Lower lobe of right lung (tissue), 2 donors: ENCODE measurements around the gene ADCY3. TPM values are rescaled to one million over a fixed set of nuclear protein-coding genes. Genes with fewer than 3 reads are reported as not detected.

Experiments
- ATAC-seq, 2 donors: fragments of 200-7000 bp; cut with Tn5 transposase; one replicate each; pipeline ENCODE4 v1.9.1; 2020 to 2022; ENCODE audit warnings: mild to moderate bottlenecking in 2 of 2, moderate library complexity in 2 of 2
- DNase-seq: peaks from one replicate; pipeline ENCODE4 v3.0.0-alpha.2; 2020
- H3K27ac ChIP-seq: fragments of 200-600 bp; one replicate; pipeline ENCODE4 v1.8.0; 2022
- H3K27me3 ChIP-seq: fragments of 200-600 bp; one replicate; pipeline ENCODE4 v1.8.0; 2022; ENCODE audit warnings: low read depth
- H3K36me3 ChIP-seq: fragments of 200-600 bp; one replicate; pipeline ENCODE4 v1.8.0; 2022; ENCODE audit warnings: mild to moderate bottlenecking
- H3K4me1 ChIP-seq: fragments of 200-600 bp; one replicate; pipeline ENCODE4 v1.8.0; 2022
- H3K4me3 ChIP-seq: fragments of 200-600 bp; one replicate; pipeline ENCODE4 v1.8.0; 2022; ENCODE audit warnings: mild to moderate bottlenecking
- H3K9me3 ChIP-seq: fragments of 200-600 bp; one replicate; pipeline ENCODE4 v1.8.0; 2022
- intact Hi-C: fragments of 100-400 bp; cut with DNase I; formaldehyde crosslinking; loops from one replicate; pipeline ENCODE4 v1.11.0; 2022
- total RNA-seq: library from RNA; stranded (reverse); fragmentation: NEBNext Ultra II Directional; extraction: Animal tissue kit (Norgen Biotek cat#: 25700); gene quantifications from one replicate; pipeline ENCODE4 v1.2.1, GENCODE V29; 2021
- TF ChIP-seq, protein P1 (sequence below): fragments of 200-600 bp; IDR thresholded peaks from one replicate; pipeline ENCODE4 v1.8.0; 2022; ENCODE audit warnings: antibody characterized with exemption, mild to moderate bottlenecking
- donor health status: DM: no; HTN: yes; CAD: no; lungs with severe emphysema.

Gene ADCY3
- total RNA-seq, 1 donor from 2014 or later, result 36.1 TPM

DNA sequence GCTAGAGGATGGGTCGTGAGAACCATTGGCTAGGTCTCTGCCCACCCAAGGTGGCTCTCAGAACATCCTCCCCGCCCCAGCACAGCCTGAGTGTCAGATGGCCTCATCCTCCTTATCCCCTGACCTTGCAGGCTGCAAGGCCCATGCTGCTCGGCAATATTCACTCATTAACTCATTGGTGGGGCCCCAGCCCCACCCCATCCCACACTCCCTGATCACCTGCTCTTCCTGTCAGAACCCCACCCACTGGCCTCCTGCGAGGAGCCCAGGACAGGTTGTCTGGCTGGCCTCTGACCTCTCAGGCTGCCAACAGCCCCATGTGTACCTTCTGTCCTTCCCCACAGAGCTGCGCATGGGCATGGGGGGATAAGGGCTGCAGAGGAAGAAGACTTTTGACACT lies 5.3 kb downstream of the ADCY3 start:
- DNase-seq, result no peak
- no peak overlapping the region for H3K4me3 ChIP-seq

GRCh38 chr2:24913911-24914310 lies 6.1 kb downstream of the ADCY3 start:
- no peaks in the 10 kb centered on the region for H3K27me3 ChIP-seq
- H3K9me3 ChIP-seq, result no peaks in the 10 kb centered on the region
- ATAC-seq (no peak), DNase-seq (no peak)
- peaks cover 6% of the 10 kb centered on the region for H3K4me1 ChIP-seq
- TF ChIP-seq, protein P1, sequence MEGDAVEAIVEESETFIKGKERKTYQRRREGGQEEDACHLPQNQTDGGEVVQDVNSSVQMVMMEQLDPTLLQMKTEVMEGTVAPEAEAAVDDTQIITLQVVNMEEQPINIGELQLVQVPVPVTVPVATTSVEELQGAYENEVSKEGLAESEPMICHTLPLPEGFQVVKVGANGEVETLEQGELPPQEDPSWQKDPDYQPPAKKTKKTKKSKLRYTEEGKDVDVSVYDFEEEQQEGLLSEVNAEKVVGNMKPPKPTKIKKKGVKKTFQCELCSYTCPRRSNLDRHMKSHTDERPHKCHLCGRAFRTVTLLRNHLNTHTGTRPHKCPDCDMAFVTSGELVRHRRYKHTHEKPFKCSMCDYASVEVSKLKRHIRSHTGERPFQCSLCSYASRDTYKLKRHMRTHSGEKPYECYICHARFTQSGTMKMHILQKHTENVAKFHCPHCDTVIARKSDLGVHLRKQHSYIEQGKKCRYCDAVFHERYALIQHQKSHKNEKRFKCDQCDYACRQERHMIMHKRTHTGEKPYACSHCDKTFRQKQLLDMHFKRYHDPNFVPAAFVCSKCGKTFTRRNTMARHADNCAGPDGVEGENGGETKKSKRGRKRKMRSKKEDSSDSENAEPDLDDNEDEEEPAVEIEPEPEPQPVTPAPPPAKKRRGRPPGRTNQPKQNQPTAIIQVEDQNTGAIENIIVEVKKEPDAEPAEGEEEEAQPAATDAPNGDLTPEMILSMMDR, result no peak
- no peak overlapping the region for H3K4me3 ChIP-seq
- no peak overlapping the region for H3K27ac ChIP-seq
- H3K36me3 ChIP-seq, result no peaks in the 10 kb centered on the region
- intact Hi-C loops, result no loop called here

More for the DNA sequence above, 5.3 kb downstream of the ADCY3 start:
- Histone ChIP-seq H3K27me3 (no peaks in the 10 kb centered on the region), H3K27ac (no peak overlapping the region), H3K36me3 (no peaks in the 10 kb centered on the region), H3K9me3 (no peaks in the 10 kb centered on the region), H3K4me1 (peaks cover 10% of the 10 kb centered on the region)
- TF ChIP-seq, protein P1, result no peak
- intact Hi-C loops, result no loop called here
- ATAC-seq, result no peak

DNA sequence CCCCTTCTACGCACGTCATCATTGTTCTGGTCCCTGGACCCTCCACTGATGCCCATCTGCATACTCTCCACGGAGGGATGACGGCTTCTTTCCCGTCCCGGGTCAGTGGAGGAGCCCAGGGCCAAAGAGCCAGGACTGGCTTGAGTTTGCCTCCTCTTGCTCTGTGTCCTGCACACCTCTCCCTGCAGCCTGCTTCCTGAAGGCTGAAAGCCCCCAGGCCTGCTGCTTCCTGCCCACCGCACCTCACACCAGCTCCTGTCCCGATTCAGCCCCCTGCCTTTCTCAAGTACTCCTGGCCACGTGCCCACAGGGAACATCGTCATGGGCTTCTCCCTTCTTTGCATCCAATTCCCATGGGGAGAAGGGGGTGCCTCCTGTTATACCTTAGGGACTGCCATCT lies 7.1 kb downstream of the ADCY3 start:
- TF ChIP-seq, protein P1, result no peak
- intact Hi-C loops, result no loop called here

GRCh38 chr2:24912523-24912922 lies 7.5 kb downstream of the ADCY3 start:
- ATAC-seq, result no peak
- Histone ChIP-seq H3K4me3 (no peak overlapping the region), H3K27ac (no peak overlapping the region), H3K36me3 (no peaks in the 10 kb centered on the region), H3K27me3 (no peaks in the 10 kb centered on the region), H3K4me1 (no peaks in the 10 kb centered on the region), H3K9me3 (no peaks in the 10 kb centered on the region)
- intact Hi-C loops, result no loop called here
- TF ChIP-seq, protein P1, result no peak
- no peak for DNase-seq

More for the DNA sequence above, 7.1 kb downstream of the ADCY3 start:
- H3K9me3 ChIP-seq, result no peaks in the 10 kb centered on the region
- no peak overlapping the region for H3K27ac ChIP-seq
- no peak overlapping the region for H3K4me3 ChIP-seq
- DNase-seq (no peak), ATAC-seq (no peak)
- H3K4me1 ChIP-seq, result no peaks in the 10 kb centered on the region
- no peaks in the 10 kb centered on the region for H3K27me3 ChIP-seq
- H3K36me3 ChIP-seq, result no peaks in the 10 kb centered on the region

GRCh38 chr2:24910245-24910644 lies 9.8 kb downstream of the ADCY3 start:
- Histone ChIP-seq H3K9me3 (no peaks in the 10 kb centered on the region), H3K27ac (no peak overlapping the region), H3K4me3 (no peak overlapping the region), H3K27me3 (no peaks in the 10 kb centered on the region), H3K36me3 (no peaks in the 10 kb centered on the region), H3K4me1 (no peaks in the 10 kb centered on the region)
- TF ChIP-seq, protein P1, result no peak
- DNase-seq (no peak), ATAC-seq (no peak)
- intact Hi-C loops, result no loop called here
